T-helper 2 cell treated with Interferon-gamma antibody and Interleukin-4, amounts not matched to agents 5 μg/mL and 100 μg/mL, for 36 hours (primary cell): ENCODE data around the gene TMEM25.

Source experiments
- DNase-seq: peaks from one replicate; pipeline ENCODE4 v3.0.0; 2021; ENCODE audit warnings: low spot score
- H3K27ac Mint-ChIP-seq: one replicate; pipeline ENCODE4 v1.8.0; 2021; ENCODE audit warnings: mild to moderate bottlenecking, mixed read lengths
- H3K27me3 Mint-ChIP-seq: one replicate; pipeline ENCODE4 v1.8.0; 2021; ENCODE audit warnings: low read depth, mixed read lengths
- H3K36me3 Mint-ChIP-seq: one replicate; pipeline ENCODE4 v1.8.0; 2021; ENCODE audit warnings: low read depth, mixed read lengths
- H3K4me1 Mint-ChIP-seq: one replicate; pipeline ENCODE4 v1.8.0; 2021; ENCODE audit warnings: low read depth, mixed read lengths
- H3K4me3 Mint-ChIP-seq: one replicate; pipeline ENCODE4 v1.8.0; 2022; ENCODE audit warnings: mild to moderate bottlenecking, moderate library complexity, mixed read lengths
- H3K9me3 Mint-ChIP-seq: one replicate; pipeline ENCODE4 v1.8.0; 2021; ENCODE audit warnings: mixed read lengths

The TMEM25 gene

GRCh38 chr11:118581057-118581456 is 50.1 kb downstream of the TMEM25 start:
- Mint-ChIP-seq H3K36me3 (peaks cover 39% of the 10 kb centered on the region), H3K4me3 (no peak overlapping the region), H3K4me1 (peaks cover 10% of the 10 kb centered on the region), H3K27ac (no peak overlapping the region), H3K9me3 (no peaks in the 10 kb centered on the region), H3K27me3 (no peaks in the 10 kb centered on the region)
- no peak for DNase-seq
